ENCODE measurements around the gene MMEL1.

MMEL1 gene

DNA sequence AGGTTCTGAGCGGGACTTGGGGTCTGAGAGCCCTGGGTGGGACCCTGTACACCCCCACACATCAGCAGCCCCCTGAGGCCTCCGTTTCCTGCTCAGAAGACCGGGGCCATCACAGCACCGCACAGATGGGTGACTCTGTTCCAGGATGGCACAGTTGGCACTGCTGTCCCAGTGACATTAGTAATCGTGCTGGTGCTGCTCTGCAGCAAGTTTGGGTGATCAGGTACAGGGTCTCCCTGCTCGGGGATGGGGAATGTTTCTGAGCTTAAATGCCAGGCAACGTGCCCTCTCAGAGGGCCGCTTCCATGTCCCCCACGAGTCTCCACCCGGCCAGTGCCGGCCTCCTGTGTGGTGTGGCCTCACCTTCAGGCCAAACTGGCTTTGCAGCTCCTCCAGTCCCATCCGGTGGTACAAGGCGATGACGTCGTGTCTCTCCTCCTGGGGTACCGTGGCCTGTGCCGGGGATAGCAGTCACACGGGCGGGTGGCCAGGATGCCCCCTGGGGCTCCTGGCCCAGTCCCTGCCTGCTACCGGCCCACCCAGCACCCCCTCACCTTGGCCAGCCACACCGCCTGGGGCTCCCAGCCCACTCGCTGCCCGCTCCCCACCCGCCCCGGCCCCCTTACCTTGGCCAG is 29.2 kb downstream of the MMEL1 start:
- no peak for DNase-seq

- DNase-seq = no peak
Observed at GRCh38 chr1:2602866-2603520, 29.8 kb downstream of the MMEL1 start.

GRCh38 chr1:2602311-2602835 is 30.4 kb downstream of the MMEL1 start:
- DNase-seq = no peak

DNA sequence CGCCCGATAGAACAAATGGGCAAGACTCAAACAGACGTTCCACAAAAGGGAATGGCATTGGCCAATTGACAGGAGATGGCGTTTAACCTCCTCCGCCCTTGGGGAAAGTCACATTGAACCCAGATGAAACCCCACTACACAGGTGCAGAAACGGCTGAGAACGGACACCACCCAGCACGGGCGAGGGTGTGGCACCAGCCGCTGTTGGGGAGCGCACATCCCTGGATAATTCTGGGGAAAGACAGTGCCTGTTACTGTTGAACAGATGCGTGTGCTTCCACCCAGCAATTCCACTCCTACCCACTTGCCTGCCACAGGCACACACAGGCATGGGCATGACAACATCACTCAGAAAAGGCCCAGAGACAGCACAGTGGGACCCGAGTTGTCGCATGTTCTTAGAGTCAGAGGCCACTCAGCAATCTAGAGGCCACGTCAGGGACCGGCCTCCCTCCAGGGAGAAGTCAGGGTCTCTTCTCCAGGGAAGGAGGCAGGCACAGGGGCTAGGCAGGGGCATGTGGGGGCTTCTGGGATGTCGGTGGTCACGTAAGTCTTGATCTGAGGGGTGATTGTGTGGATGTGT is 31.0 kb downstream of the MMEL1 start:
- DNase-seq = no peak

GRCh38 chr1:2598329-2598931 is 34.4 kb downstream of the MMEL1 start:
- no peak for DNase-seq

DNA sequence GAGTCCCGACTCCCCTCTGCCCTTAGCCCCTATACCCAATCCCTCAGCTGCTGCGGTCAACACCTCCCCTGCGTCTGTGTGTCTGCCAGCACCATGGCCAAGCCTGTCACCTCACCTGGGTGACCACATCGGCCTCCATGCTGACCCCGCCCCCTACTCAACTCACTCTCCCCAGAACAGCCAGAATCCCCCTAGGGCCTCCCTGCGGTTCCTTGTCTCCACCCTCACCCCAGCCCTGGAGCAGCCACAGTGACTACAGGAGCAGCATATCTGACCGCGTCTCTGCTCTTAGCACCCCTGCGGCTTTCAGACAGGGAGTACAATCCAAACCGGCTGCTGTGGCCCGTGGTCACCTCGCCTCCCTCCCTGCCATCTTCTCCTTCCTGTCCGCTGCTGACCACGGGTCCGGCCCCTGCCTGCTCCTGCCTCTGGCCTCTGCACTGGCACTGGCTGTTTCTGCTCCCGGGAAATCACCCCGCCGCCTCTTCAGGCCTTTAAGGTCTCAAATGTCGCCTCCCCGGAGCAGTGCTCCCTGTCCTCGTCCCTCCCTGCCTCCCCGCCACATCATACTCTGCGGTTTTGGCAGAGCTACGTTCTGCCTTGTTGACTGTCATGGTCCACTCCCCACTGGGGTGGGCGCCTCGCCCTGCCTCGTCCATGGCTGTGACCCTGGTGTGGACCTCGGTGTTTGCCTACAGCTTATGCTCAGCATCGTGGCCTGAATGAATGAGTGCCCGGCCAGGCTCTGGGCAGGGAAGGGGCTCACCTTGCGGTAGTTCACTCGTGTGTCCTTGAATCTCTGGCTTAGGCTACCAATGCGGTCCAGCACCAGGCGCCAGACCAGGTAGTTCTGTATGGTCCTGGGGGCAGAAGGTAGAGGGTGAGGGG is 35.1 kb downstream of the MMEL1 start:
- DNase-seq = no peak

DNA sequence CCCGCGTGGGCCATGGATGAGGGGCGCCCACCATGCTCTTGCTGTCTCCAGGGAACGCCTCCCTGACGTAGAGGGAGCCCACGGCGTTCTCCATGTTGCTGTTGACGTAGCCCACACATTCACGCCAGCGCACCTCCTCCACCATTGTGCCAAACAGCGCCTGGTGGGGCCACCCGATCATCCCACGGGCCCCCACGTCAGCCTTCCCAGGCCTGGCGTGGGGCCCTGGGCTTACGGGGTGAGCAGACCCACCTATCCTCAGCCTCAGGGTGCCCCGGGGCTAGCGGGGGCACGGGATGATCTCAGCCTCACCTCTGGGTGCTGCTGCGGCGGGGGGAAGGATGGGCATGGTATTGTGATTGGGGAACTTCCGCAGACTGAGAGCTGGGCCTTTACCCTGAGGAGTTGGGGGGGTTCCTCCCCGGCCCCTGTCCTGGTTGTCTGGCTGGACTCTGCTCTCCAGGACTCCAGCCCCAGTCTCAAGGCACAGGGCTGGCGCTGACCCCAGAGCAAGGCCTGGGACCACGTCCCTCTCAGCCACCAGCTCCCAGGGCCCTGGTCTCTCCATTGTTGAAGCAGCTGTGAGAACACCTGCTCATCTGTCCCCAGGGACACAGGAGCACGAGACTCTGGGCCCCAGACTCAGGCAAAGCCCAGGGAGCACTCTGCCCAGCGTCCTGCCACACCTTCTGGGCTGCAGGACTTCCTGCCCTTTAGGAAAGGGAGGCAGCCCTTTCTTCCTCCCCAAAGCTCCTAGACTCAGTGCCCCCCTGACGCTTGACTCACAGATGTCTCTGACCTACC is 36.1 kb downstream of the MMEL1 start:
- no peak for DNase-seq

DNA sequence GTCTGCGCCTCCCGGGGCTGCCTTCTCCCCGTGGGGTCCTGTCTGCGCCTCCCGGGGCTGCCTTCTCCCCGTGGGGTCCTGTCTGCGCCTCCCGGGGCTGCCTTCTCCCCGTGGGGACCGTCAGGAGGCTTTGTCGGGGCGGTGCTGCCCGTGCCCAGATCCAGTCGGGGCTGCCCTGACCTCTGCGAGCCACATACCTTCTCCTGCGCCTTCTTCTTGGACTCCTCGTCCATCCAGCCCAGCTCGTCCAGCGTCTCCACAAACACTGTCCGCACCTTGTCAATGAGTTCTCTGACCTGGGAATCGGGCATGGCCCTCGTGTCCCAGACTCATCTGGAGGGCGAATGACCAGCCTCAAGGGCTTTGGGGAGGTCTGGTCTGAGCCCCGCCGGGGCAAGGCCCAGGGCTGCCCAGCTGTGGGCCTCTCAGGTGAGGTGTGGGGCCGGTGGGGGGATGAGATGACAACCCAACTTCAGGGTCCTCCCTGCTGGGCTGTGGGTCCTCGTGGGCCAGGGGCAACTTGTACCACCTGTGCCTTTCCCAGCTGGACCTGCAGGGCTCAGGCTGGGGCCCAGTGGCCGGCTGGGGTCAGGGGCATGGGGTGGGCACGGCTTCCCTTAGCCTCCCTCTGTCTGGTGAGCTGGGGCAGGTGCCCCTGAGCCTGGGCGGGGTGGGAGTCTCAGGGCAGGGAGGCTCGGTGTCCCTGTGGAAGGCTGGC is 36.8 kb downstream of the MMEL1 start:
- DNase-seq = no peak

DNA sequence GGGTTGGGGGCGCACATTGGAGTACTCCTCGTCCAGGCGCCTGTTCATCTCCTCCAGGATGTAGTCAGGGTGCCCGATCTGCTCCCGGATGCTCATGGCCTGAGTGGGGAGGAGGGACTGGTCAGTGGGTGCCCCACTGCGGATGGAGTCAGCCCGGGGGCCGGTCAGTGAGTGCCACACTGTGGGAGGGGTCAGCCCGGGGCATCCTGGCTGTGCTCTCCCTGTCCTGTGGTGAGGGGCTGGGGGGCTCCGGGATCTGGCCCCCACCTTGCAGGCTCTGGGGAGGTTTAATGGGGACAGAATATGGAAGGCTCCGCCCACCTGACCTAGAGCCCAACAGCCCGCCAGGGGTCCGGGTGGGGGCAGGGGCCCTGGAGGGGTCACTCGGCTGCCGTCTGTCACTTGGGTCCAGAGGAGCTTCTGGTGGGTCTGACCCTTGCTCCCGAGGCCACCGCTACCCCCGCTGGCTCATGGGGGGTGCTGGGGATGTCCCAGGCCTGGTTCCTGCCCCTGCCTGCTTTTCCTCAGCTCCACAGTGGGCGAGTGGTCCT is 37.5 kb downstream of the MMEL1 start:
- no peak for DNase-seq

DNA sequence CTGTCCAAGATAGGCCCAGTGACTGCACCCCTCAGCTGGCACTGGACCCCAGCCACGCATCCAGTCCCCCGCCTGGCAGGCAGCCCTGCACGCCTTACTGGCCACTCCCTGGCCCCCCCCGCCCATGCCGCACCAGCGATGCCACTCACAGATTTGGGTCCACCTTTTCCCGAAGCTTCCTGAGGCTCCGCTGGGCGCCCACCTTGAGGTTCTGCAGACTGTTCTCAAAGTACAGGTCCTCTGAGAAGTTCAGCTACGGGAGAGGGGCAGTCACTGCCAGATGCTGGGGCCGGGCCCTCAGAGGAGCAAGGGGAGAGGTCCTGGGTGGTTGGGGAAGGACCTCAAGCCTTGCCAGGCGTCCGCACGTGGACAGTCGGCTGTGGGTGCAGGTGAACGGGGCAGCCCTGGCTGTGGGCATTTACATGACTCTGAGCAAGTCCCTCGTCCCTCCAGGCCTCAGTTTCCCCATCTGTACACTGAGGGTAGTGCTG is 38.1 kb downstream of the MMEL1 start:
- DNase-seq = no peak

DNA sequence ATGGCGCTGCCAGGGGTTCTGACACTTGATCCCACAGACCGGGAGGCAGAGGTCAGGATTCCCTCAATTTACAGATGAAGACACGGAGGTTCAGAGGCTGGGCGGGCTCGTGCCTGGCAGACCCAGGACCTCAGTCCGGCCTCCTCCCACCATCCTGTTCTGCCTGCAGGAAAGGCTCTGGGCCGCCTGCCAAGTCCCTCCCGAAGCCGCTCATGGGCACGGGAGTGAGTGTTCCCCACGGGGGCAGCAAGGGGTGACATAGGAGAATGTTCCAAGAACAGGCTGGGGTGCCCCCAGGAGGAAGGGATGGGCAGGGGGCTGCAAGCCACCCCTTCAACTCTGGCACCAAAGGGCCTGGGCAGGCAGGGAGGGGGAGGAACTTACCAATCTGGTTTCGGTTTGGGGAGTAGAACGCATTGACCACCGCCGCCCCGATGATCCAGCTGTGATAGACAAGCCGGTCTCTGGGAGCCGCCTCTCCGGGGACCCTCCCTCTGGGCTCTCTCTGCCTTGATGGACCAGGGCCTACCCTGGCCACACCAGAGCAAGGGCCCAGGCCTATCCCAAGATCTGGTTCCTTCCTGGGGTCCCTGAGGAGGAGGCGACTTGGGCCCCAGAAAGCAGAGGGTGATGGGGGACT is 38.7 kb downstream of the MMEL1 start:
- no peak for DNase-seq

DNA sequence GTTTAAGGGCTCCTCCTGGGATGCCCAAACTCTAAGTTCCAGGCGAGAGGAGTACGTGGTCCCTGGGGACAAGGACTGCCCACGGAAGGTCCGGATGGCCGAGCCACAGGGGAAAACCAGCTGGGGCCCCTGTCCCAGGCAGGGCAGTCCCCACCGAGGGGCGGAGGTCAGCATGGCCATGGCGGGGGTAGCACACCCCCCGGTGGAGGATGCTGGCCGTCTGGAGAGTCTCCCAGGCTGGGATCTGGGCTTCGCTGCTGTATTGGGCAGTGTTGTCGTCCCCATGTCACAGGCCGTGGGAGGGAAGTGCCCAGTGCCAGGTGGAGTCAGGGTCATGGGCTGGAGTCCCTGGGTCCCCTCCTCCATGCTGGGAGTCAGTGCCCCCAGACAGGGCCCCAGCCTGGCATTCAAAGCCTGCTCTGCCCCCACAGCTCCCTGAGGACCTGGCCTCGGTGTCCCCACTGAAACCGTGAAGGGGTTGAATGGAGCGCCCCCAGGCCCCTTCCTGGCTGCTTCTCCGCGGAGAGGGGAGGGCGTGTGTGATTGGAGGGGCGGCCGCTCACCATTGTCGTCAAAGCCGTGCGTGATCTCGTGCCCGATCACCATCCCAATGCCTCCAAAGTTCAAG is 39.5 kb downstream of the MMEL1 start:
- no peak for DNase-seq

DNA sequence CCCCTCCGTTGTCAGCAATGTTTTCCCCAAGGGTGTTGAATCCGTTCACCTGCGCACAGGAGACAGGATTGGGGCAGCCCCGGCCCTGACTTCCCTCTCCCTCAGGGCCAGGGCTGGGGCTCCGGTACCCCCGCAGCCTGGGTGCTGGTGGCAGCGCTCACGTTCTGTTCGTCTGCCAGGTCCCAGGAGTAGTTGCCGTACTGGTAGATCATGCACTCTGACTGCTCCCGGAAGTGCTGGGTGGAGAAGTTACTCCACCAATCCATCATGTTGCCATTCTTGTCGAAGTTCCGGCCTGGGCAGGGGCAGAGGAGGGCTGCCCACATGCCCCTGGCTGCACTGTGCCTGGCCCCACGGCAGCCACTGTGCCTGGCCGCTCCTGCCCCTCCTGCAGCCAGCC is 40.1 kb downstream of the MMEL1 start:
- DNase-seq = no peak

DNA sequence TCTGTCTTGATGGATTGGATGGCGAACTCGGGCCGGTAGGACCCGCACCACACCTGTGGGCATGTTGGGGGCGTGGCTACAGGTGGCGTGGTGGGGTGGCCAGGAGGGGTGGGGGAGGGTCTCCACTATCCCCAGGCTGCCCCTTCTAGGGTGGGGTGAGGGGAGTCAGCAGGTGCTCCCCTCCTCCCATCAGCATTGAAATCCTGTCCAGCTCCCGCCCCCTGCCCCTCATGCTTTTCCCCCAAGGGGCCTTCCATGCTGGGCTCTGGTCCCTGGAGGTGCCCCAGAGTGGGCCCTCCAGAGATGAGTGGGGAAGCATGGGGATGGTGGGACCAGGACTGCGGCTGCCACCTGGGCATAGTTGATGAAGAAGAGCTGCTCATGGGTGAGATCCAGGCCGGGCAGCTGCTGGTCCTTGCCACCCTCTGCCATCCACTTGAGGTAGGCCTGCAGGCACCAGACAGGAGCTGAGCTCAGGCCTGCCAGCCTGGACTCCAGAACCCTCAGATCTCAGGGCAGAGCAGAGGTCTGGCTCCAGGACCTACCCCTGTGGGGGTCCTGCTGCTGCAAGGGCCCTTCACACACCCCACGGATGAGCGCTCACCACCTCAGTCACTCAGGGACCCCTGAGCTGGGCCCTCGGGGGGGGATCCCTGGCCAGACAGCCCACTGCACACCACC is 41.1 kb downstream of the MMEL1 start:
- DNase-seq = no peak

DNA sequence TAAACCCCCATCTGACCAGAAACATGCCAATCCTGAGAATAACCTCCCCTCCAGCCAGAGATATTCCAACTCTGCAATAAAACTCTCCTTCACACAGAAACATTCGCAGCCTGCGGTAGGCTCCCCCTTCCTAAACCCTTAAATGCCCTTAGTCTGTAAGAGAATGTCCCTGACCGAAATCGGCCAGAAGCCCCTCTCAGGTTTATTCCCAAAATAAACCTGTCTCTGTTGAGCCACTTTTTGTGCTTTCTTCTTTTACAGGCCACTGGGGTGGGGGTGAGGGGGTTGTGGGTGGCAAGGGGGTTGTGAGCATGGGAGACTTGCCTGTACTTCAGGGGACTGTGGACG is 41.6 kb downstream of the MMEL1 start:
- DNase-seq = no peak

DNA sequence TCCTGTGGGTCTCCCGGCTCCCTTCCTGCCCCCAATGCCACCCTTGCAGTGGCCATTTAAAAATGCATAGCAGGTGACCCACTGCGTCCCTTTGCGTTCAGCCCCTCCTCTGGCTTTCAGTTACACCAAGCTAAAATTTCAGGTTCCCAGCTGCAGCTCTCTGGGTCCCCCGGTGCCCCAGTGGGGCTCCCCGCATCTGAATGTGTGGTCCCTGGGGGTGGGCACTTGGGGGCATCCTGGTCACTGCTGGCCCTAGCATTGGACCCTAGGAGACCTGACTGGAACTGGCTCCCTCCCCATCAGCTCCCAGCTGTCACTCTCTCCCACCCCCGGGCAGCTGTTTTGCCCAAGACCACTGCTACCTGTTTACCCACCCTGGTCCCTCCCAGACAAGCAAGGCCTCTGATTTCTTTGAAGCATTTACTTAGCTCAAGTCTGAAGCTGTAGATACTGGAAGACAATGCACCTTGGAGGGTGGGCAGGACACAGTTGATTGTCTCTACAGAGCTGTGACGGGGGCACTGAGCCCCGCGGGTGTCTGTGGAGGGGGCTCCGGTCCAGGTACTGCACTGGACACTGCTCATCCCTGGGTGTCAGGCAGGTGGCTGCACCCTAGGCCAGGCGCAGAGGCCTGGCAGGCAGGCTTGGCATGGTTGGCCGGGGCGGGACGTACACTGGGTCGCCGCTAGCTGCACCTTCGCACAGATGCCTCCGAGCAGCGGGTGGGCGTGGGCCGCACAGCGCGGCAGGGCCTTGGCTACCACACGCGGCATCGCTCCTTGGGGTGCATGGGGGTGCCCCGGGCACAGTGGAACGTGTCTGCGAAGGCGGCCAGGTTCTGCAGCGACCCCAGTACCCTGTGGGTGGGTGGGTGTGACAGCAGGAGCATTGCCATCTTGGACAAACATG is 42.3 kb downstream of the MMEL1 start:
- no peak for DNase-seq

DNA sequence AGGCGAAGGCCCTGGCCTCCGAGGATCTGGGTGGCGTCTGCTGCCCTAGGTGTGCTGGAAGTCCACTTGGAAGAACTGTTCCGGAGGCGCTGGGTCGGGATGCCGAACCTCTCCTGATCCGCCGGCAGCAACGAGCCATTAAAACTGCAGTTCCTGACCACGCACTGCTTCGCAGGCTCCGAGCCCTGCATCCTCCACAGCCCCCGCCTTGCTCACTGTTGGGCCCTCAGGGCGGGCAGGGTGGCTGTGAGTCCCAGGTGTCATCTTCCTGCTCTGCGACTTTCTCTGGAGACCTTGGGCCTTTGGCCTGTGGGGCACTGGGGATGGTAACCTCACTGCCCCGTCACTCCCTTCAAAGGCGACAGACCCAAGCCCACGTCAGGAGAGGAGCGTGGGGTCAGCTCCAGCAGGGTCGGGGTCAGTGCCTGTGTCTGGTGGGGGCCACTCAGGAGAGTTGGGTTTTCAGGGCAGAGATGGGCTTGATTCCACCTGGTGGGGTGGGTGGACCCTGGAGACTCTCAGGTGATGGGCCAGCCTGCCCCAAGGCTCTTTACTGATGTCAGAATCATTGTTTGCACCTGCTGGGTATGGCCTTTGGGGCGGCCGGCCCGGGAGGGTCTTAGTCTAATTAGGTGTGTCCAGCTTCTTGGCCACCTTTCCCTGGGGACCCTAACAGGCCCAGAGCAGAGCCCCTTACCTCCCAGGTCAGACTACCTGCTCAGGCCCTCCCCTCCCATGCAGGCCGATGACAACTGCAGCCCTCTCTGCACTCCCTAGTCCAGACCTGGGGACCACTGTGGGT is 43.2 kb downstream of the MMEL1 start:
- no peak for DNase-seq

Data from cerebellar nuclear complex (tissue), 1 donor.